ENCODE measurements around the gene CYS1. TPM values are rescaled to one million over a fixed set of nuclear protein-coding genes. Genes with fewer than 3 reads are reported as not detected.
A peak's percentile ranks its signal among the peaks of the same experiment; 100 is the strongest.

Gene CYS1
- polyA plus RNA-seq, 1 donor (not counting 4 experiments of a cell fraction or from before 2014, with no cell fraction given), result 0.14 TPM

GRCh38 chr2:10119601-10120157 lies 39.5 kb upstream of the CYS1 start:
- H3K36me3 ChIP-seq (ENCODE audit: control insufficient read depth in 2 of 2, extremely low read depth in 1 of 2, insufficient read depth in 2 of 2, low read length in 2 of 2), result no peaks in the 10 kb centered on the region
- FAIRE-seq (no peak), DNase-seq (ENCODE audit: low read depth, low spot score) (no peak)
- peak overlapping the region; percentile 76 for H3K27ac ChIP-seq (ENCODE audit: control insufficient read depth, insufficient read depth, low read length)
- H3K4me1 ChIP-seq (ENCODE audit: control insufficient read depth, extremely low read depth, insufficient read depth, low read length), result peaks cover 33% of the 10 kb centered on the region
- H2AFZ ChIP-seq (ENCODE audit: control insufficient read depth, low read length), result peak overlapping the region; percentile 54
- H4K20me1 ChIP-seq (ENCODE audit: control insufficient read depth, extremely low read depth, insufficient read depth, low read length), result no peaks in the 10 kb centered on the region
- peak overlapping the region; percentile 88 for H3K4me2 ChIP-seq (ENCODE audit: control insufficient read depth, extremely low read depth, insufficient read depth, low read depth, low read length)
- H3K9me3 ChIP-seq (ENCODE audit: control insufficient read depth, low read depth, low read length), result no peaks in the 10 kb centered on the region
- no peaks in the 10 kb centered on the region for H3K27me3 ChIP-seq (ENCODE audit: control insufficient read depth, extremely low read depth, insufficient read depth, low read length)
- dilution Hi-C loops (cut with MboI; ENCODE audit: extremely low pct_ligation_motif_present, low sequenced_read_pairs), result no loop called here
- peak overlapping the region; percentile 83 for H3K9ac ChIP-seq (ENCODE audit: control insufficient read depth, extremely low read depth, insufficient read depth, low read length)
- H3K4me3 ChIP-seq (ENCODE audit: control insufficient read depth in 2 of 3, extremely low read depth in 1 of 3, insufficient read depth in 2 of 3, low read depth in 1 of 3, low read length in 3 of 3), result peak overlapping the region; percentile 47 to 83 (median 79)
- peaks cover 14% of the 10 kb centered on the region for H3K79me2 ChIP-seq (ENCODE audit: control insufficient read depth, insufficient read depth, low read length)
- no peaks in the 10 kb centered on the region for H3K9me1 ChIP-seq (ENCODE audit: control insufficient read depth, extremely low read depth, insufficient read depth, low read length)
- no peak for TF ChIP-seq CTCF (optimal IDR thresholded peaks at IDR 0.05 in 1 of 3, IDR thresholded peaks at IDR 0.05 in 1 of 3, conservative IDR thresholded peaks at IDR 0.05 in 1 of 3; ENCODE audit: extremely low read depth in 1 of 3, insufficient read depth in 2 of 3, low read length in 3 of 3)
- TF ChIP-seq EZH2 (IDR thresholded peaks at IDR 0.05; ENCODE audit: low read length), result no peak

GRCh38 chr2:10119027-10119325 lies 38.8 kb upstream of the CYS1 start:
- FAIRE-seq, result no peak
- H4K20me1 ChIP-seq (ENCODE audit: control insufficient read depth, extremely low read depth, insufficient read depth, low read length), result no peaks in the 10 kb centered on the region

More at GRCh38 chr2:10119027-10119325, 38.8 kb upstream of the CYS1 start:
- no peak overlapping the region for H3K27ac ChIP-seq (ENCODE audit: control insufficient read depth, insufficient read depth, low read length)
- peaks cover 26% of the 10 kb centered on the region for H3K4me1 ChIP-seq (ENCODE audit: control insufficient read depth, extremely low read depth, insufficient read depth, low read length)
- TF ChIP-seq EZH2 (IDR thresholded peaks at IDR 0.05; ENCODE audit: low read length) (no peak), CTCF (optimal IDR thresholded peaks at IDR 0.05 in 1 of 3, IDR thresholded peaks at IDR 0.05 in 1 of 3, conservative IDR thresholded peaks at IDR 0.05 in 1 of 3; ENCODE audit: extremely low read depth in 1 of 3, insufficient read depth in 2 of 3, low read length in 3 of 3) (no peak)
- no peaks in the 10 kb centered on the region for H3K9me1 ChIP-seq (ENCODE audit: control insufficient read depth, extremely low read depth, insufficient read depth, low read length)
- no peak overlapping the region for H3K9ac ChIP-seq (ENCODE audit: control insufficient read depth, extremely low read depth, insufficient read depth, low read length)
- dilution Hi-C loops (cut with MboI; ENCODE audit: extremely low pct_ligation_motif_present, low sequenced_read_pairs), result no loop called here
- no peaks in the 10 kb centered on the region for H3K9me3 ChIP-seq (ENCODE audit: control insufficient read depth, low read depth, low read length)
- H3K27me3 ChIP-seq (ENCODE audit: control insufficient read depth, extremely low read depth, insufficient read depth, low read length), result no peaks in the 10 kb centered on the region
- H3K79me2 ChIP-seq (ENCODE audit: control insufficient read depth, insufficient read depth, low read length), result peaks cover 14% of the 10 kb centered on the region
- DNase-seq (ENCODE audit: low read depth, low spot score), result no peak
- no peaks in the 10 kb centered on the region for H3K36me3 ChIP-seq (ENCODE audit: control insufficient read depth in 2 of 2, extremely low read depth in 1 of 2, insufficient read depth in 2 of 2, low read length in 2 of 2)
- H3K4me3 ChIP-seq (ENCODE audit: control insufficient read depth in 2 of 3, extremely low read depth in 1 of 3, insufficient read depth in 2 of 3, low read depth in 1 of 3, low read length in 3 of 3), result no peak overlapping the region
- no peak overlapping the region for H3K4me2 ChIP-seq (ENCODE audit: control insufficient read depth, extremely low read depth, insufficient read depth, low read depth, low read length)
- H2AFZ ChIP-seq (ENCODE audit: control insufficient read depth, low read length), result no peak overlapping the region
